Measurements from ENCODE around the gene NOX5.
A peak's percentile ranks its signal among the peaks of the same experiment; 100 is the strongest.
"Not testable (repeated sequence)": the region's sequence is repeated elsewhere in the genome, so short reads cannot be mapped to it uniquely, and the experiment has no call there.

Gene NOX5

DNA sequence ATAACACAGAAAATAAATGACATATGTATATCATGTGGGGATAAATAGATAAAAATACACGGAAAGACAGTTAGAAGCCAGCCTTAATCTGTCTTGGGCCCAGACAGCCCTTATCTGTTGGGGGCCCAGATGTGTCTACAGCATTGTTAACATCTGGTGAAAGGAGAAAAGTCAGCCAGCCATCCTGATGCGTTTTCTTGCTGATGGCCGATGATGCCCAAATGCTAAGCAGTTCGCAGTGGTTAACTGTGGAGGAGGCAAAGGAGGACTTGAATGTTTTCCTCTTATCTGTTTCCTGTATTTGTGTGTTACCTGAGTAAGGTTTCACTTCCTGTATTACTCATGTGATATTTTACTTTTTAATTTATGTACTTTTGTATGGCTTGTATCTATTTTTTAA, 46.2 kb downstream of the NOX5 start:
- DNase-seq: no peak

DNA sequence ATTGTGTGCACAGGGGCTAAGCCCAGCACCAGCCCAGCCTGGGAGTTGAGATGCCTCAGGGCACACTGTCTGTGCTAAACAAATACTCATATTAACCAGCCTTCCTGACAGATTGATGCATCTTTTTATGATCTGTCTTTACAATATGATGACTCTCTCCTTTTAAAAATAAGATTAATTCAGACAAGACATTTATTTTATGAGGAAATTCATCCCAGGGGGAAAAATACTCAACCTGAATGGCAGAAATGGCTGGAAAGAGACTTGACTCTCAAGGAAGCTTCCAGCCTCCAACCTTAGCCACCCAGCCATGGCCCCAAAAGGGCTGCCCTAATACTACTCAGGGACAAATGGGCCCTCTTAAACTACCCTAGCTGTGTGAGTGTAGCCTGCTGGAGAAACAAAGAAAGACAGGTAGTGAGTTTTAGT, 46.9 kb downstream of the NOX5 start:
- no peak for DNase-seq

DNA sequence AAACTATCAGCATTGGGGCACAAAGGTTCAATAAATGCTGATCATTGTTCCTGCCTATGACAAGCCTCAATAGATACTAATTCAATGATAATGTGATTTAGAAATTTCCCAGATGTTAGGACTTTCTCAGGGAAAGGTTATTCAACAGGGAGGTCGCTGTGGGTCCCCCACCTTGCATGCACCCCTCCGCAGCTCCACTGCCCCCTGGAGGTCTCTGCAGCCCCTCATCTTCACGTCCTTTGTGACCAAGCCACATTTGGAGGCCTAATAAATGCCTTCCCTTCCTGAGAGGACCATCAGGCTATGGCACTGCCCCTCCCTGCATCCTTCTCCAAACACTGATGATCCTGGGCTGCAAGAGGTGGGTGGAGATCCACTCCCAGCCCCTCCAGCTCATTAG, 50.2 kb downstream of the NOX5 start:
- DNase-seq: no peak

DNA sequence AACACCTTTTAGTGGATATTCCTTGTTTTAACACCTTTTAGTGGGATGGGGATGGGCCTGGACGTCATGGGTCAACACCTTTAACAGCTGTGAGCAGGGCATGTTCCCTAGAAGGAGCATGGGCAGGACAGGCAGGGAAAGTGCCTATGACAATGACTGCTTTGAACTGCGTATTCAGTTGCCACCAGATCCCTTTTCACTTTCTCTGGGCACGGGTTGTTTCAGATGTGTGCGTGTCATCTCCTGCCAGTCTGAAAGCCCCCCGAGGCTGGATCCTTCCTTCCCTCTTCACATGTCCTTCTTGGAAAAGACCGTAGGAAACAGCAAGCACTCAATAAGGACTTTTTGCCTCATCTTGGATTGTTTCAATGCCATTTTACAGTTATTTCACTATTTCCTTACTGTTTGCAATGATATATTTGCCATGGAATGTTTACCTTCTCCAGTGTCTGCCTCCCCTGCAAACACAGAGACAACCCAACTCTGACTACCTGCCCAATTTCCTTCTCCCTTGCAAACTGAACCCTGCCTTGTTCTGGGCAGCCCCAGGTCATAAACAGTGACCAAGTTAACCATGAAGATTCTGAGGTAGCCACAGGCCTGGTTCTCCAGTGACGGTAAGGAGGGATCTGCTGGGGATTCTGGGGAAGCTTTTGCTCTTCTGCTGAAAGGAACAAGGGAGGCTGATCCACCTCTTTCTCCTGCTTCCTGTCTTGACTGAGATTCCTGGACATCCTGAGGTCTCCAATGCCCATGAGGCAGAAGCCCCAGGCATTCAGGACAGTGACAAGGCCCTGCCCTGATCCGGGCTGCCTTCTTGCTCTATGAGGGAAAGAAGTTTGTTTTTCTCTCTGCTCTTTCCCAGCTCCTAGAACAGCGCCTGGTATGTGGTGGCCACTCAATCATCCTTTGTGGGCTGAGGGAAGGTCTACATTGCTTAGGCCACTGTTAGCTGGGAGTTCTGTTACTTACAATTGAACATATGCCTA, 51.8 kb downstream of the NOX5 start:
- no peak for DNase-seq

DNA sequence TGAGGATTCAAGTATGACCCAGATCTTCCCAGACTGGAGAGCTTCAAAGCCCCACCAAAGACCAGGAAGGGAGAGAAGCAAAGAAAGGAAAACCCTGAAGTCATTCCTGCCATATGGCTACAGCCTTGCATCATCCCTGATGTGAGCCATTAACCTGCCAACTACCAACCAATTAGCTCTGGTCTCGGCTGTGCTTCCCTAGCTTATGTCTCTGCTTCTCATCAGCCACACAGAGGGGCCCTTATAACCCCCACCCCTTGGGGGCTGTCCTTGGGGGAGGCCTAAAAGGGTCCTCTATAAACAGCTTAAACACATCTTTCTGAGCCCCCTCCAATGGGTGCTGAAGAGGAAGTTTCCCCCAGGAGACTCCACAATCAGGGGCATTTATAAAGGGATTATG, 52.8 kb downstream of the NOX5 start:
- no peak for DNase-seq

DNA sequence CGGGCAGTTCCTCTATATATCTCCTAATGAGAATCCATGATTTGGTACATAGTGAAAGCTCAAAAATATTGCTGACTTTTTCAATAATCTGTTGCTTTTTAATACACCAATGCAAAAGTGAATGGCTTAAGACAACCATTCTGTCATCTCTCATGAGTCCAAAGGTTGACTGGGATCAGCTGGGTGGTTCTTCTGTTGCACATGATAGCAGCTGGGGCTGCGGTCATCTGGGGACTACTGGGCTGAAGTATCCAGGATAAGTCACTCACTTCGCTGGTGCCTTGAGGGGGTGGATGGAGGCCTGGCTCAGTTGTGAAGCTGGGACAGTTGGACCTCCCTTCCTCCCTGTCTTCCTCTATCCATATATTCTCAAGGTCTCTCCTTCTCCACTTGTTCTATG, 53.7 kb downstream of the NOX5 start:
- DNase-seq: no peak

DNA sequence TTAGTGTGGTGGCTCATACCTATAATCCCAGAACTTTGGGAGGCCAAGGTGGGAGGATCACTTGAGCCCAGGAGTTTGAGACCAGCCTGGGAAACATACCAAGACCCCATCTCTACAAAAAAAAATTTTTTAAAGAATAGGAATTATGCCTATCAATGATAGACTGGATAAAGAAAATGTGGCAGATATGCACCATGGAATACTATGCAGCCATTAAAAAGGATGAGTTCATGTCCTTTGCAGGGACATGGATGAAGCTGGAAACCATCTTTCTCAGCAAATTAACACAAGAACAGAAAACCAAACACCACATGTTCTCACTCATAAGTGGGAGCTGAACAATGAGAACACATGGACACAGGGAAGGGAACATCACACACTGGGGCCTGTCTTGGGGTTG, 54.8 kb downstream of the NOX5 start:
- not testable (repeated sequence) for DNase-seq

DNA sequence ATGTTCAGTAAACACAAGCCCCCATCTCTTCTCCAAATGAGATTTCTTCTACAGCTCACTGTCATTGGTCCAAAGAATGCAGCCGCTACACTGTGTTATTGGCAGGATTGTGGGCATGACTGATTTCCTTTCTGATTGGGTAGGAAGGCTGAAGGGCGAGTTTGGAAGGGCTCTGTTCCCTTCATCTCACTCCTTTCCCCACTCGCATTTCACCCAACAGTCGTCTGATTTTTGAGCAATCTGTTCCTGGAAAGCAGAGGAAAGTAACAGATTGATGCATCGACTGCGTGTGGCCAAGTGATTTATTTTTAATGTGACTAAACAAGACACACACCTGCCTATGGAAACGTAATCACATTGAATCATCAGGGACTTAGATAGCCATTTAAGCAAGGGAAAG, 55.5 kb downstream of the NOX5 start:
- no peak for DNase-seq

DNA sequence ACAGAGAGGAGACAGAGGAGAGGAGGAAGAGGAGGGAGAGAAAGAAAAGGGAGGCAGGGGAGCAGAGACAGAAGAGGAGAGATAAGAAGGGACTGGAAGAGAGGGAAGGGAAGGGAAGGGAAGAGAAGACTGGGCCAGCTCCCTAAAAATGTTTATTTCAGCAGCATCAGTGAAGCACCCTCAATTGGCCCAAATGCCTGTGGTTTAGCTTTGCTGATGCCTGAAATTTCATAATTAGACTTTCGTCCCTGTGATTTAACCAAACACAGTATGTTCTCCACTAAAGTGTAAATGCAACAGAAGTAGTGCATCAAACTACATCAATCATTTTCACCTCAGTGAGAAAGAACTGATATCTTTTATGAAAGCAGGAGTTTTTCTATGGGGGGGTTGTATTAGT, 55.9 kb downstream of the NOX5 start:
- no peak for DNase-seq

DNA sequence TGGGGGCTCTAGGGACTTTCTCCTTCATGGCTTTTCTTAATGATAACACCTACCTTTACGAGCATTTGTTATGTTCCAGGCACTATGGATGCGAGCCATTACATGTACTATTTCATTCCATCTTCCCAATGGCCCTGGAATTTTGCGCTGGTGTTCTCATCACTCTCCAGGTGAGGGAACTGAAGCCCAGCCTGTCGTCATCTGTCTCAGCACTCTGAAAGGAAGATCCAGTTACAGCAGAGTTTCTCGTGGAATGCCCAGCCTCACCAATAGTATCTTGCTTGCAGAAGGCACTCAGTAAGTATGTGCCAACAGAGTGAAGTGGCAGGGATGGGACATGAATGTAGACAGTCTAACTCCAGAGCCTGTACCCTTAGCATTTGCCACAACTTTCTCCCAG, 56.8 kb downstream of the NOX5 start:
- no peak for DNase-seq

DNA sequence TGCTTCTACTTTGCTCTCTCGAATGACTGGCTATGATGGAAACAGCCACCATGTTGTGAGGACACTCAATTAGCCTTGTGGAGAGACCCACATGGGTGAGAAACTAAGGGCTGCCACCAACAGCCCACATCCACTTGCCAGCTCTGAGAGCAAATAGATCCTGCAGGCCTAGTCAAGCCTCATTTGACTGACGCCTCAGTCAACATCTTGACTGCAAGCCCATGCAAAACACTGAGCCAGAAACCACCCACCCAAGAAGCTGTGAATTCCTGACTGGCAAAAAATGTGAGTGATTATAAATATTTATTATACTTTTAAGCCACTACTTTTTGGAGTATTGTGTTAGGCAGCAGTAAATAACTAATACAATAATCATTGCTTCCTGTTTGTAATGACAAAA, 58.4 kb downstream of the NOX5 start:
- no peak for DNase-seq

DNA sequence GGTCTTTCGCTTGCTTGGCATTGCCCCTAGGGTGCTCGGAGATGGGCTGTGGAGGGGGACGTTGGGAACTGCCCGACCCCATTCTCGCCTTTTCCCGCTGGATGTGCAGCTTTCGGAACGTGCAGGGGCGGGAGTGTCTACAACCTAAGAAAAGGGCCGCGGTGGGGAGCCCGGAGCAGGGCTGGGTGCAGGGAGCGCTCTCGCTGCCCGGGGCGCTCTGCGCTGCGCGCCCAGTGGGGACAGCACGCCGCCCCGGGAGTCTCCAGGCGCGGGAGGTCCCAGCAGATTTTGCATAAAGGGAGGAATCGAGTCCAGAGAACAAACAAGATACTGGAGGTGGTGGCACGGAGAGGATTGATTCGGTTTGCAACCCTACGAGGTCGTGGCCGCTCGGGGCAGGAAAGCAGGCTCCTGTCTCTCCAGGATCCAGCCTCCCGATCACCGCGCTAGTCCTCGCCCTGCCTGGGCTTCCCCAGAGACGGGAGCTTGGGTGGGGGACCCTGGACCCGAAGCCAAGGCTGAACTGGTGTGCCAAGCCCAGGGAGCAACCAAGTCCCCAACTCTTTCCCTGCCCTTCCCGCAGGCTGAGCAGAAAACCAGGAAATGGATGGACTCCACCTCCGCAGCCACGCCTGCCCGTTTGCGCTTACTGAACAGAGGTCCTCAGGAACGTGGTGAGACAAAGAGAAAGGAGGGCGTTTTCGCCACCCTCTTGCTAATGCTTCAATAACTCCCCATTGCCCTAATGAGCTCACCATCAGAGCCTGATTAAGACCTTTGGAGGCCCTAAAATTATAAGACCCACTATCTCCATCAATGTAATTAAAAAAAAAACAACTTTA, 59.7 kb downstream of the NOX5 start:
- DNase-seq: peak; percentile 23

DNA sequence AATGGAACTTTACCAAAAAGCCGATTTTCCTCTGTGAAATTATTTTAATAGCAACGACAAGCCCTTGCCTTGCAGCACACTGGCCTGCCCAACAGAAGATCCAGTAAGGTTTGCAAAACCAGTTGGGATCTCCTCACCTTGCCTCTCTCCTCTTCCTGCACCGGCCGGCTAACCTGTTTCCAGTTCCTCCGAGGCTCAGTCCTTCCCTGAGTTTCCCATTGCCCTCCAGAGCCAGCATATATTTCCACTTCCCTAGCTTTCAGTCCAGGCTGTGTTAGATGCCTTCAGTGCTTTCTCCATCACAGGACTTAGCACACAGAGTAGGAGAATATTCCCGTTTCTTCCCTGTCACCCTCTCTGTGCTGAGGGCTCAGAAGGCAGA, 60.3 kb downstream of the NOX5 start:
- DNase-seq: no peak

DNA sequence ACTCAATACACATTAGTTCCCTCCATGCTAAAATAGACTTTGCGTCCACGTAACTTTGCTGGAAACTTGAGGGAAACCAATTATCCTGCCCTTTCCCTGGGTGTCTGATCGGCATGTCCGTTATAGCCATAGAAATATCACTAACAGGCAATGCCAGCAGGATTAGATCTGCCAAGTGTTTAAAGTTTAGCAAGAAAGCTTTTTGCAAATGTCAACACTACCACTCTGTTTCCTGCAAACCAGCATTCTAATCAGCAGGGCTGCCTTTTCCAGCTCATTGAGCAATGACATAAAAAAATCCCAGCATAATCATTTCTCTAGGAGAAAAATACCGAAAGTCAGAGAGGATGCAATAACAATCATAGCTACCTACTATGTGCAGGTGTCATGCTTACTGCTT, 60.9 kb downstream of the NOX5 start:
- DNase-seq: no peak

DNA sequence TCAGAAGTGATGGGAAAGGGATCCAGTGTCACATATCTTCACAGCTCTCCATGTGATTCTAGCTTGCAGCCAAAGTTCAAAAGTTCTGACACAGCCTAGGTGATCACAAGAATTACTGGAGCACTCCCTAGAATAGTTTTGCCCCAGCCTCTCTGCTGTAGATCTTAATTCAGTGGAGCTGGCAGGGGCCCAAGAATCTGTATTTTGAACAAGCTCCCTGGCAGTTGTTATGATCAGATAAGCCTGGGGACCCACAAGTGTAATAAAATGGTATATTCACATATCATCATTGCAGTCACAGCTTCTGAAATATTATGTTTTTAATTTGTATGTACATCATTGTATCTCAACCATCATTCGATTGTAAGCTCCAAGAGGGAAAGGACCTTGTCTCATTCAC, 62.3 kb downstream of the NOX5 start:
- DNase-seq: no peak

DNA sequence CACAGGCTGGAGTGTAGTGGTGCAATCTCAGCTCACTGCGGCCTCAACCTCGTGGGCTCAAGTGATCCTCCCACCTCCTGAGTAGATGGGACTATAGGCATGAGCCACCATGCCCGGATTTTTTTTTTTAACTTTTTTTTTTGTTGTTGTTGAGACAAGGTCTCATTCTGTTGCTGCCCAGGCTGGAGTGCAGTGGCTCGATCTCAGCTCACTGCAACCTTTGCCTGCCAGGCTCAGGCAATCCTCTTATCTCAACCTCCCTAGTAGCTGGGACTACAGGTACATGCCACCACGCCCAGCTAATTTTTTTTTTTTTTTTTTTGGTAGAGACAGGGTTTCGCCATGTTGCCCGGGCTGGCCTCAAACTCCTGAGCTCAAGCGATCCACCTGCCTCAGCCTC, 64.1 kb downstream of the NOX5 start:
- no peak for DNase-seq

DNA sequence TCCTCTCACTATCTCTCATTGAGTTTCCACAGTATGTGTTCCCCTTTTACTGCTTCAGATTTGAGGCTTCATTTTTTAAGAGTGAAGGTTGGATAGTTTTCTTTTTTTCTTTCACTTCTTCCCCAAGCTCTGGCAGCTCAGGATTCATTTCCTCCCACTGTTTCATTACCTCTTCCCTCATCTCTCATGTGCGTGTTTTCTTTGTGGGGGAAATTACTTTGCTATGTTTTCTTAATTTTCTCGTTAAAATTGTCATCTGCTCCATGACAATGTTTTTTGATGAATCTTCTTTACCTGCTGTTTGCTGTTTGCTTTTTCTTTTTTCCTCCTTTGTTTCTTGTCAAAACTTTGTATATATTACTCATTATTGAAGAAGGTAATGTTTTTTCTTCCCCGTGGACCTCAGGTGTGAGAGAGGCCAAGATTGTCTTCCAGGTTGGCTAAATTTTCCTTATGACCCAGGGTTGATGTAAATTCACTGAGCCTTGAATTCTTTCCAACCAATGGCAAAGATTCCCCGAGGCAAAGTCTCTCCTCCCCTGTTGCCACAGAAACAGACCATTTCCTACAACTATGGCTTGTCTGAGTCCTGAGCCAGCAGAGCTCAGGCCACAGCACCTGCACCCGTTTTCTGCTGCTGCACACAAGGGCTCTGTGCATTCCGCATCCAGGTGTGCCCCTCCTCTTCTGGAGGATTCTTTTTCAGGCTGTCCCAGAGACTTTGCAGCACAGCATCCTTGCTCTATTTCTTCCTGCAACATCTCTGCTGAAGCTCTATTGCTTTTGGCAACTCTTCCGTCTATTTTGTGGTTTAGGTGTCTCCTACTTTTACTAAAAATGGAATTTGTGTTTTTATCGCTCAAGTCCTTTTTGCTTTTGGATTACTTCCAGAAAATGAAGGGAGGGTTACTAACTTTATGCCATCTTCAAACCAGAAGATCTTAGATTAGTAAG, 66.1 kb downstream of the NOX5 start:
- peak; percentile 21 for DNase-seq

DNA sequence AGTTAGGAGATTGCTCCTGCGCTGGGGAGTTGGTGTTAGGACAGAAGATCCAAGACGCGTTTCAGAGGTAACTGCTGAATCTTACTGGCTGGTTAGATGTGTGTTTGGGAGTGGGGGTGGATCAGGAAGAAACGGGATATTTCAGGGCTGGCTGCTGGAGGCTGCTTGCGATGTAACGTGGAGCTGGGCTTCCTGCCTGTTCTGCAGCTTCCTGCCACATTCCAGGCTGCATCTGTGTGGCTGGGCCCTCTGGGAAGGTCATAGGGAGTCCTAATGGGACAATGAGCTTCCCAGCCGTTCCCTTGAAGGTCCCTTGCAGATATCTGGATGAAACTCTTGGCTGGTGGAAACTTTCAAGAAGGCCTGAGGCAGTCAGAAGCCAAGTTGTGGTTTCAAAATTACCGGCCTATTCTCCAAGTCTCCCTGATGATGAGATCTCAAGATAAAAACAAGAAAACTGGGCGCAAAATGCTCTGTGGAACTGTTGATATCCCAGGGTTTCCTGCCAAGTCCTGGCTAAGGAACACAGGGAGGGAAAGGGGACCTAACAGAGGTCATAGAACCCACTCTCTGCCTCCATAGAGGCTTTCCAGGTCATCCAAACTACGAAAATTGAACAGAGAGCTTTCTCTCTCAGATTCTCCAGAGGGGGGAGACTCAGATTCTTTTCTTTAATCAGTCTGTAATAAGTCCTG, 67.0 kb downstream of the NOX5 start:
- DNase-seq: no peak

DNA sequence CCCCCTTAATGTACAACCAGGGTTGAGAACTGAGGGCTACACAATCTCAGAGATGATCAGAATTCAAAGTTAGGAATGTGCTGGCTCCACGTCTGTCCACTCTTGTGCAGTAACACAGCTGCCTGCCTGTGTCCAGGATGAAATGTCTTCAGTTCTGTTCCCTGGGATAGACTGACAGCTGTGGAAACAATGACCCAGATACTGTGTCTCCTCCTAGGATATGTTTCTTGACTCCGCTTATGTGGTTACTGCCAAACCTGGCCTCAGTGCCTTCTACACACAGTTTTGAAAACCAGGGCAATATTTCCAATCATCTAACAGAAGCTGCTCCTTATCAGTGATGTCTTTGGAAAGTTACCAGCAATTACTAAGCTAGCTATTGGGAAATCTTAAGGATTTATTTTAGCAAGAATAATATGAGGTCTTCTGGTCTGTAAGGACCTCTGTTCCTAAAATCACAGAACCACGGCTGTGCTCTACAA, 67.6 kb downstream of the NOX5 start:
- DNase-seq: no peak

DNA sequence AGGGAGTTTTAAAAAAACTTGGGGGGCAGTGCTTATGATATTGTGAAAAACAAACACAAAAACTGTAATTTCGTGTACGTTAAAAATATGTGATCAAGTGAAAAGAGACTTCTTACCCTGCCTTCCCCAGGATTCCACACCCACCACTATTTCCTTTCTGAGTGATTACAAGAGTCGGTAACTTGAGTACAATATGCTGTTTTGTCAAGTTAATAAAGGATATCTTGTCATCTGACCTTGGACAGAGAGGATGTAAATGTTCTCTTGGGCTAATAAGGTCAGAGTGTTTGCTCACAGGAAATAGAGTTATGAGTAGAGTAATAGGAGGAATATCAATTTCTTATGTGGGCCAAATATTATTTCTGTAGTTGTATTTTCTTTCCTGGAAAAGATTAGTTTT, 68.1 kb downstream of the NOX5 start:
- DNase-seq: no peak

DNA sequence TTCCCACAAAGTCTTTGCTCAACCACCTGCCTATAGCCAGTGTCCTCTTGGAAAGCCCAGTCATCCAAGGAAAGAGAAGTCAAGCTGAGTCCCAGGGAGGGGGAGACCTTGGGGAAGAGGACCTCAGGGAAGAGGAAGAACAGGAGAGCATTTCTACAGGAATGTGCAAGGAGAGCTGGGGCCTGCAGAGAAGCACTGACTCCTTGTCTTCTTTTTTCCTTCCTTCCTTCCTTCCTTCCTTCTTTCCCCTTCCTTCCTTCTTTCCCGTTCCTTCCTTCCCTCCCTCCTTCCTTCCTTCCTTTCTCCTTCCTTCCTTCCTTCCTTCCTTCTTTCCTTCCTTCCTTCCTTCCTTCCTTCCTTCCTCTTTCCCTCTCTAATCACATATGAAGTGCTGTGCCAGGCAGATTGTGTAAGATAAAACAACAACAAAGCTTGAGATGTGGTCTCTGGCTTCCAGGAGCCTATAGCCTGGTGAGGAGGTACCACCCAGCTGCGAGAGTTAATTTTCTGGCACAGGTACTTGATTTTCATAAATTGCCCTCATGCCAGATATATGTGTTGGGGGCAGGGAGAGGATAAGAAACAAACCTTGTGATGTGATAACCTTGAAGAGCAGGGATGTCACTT, 70.0 kb downstream of the NOX5 start:
- DNase-seq: no peak
